Airway epithelial cell (primary cell): ENCODE results near the gene DHTKD1. TPM values are rescaled to one million over a fixed set of nuclear protein-coding genes. Genes with fewer than 3 reads are reported as not detected.

Experiments used
- total RNA-seq: library from RNA; depleted of rRNA; stranded (reverse); fragments of >200 nt; gene quantifications from 2 replicates; pipeline ENCODE4 v1.2.3, GENCODE V29; 2015

DHTKD1 gene
- 12.3 and 25.6 TPM in 2 replicates for total RNA-seq

GRCh38 chr10:12068449-12069269 is at the start of gene DHTKD1:
Gene DHTKD1, plus strand, starts transcription at chr10:12068954. Its CDS starts 80 bp downstream, at chr10:12069034.

GRCh38 chr10:12042797-12043651 is 25.7 kb upstream of the DHTKD1 start, which contains the start of gene UPF2:
Gene UPF2, minus strand, starts transcription at chr10:12042809. Its CDS starts 7,386 bp downstream, at chr10:12035423.

GRCh38 chr10:12129222-12130111 is 60.7 kb downstream of the DHTKD1 start, which contains the start of gene SEC61A2:
Gene SEC61A2, plus strand, starts transcription at chr10:12129677. Its CDS starts 111 bp downstream, at chr10:12129788.

Other genes with a start within 250 kb of the DHTKD1 start
- 54.5 and 64.8 TPM in 2 replicates for gene PROSER2, start 245.6 kb upstream of the DHTKD1 start, total RNA-seq
- gene UPF2, start 26.1 kb upstream of the DHTKD1 start, total RNA-seq: 10.6 and 14.1 TPM in 2 replicates
- gene SEC61A2, start 60.7 kb downstream of the DHTKD1 start, total RNA-seq: 1.1 and 5.4 TPM in 2 replicates
- gene NUDT5, start 126.9 kb downstream of the DHTKD1 start, total RNA-seq: 70.8 and 94.3 TPM in 2 replicates
- 118 and 120 TPM in 2 replicates for gene CDC123, start 127.2 kb downstream of the DHTKD1 start, total RNA-seq